Caco-2 (cell line): Measurements from ENCODE around the gene SLX4. TPM values are rescaled to one million over a fixed set of nuclear protein-coding genes. Genes with fewer than 3 reads are reported as not detected.

Experiments
- BruUV-seq: library from RNA; stranded (reverse); fragments of 400-500 nt; replicated peaks from 2 replicates; lab custom pipeline; 2021; lab: Mats Ljungman, UMichigan
- CTCF ChIA-PET: fragments of 300-600 bp; sonication (Branson Sonifier 250); formaldehyde crosslinking; loops from one replicate; lab custom pipeline; 2022; ENCODE audit warnings: antibody characterized with exemption; lab: Charles Lee
- POLR2A ChIA-PET: fragments of 300-600 bp; sonication (Branson Sonifier 250); formaldehyde crosslinking; loops from one replicate; lab custom pipeline; 2022; ENCODE audit warnings: antibody characterized with exemption; lab: Charles Lee
- DNase-seq, 2 experiments: peaks; one replicate each; pipeline versions ENCODE4 v3.0.0 to v3.0.0-alpha.2; 2020 to 2022
- H3K27me3 ChIP-seq: replicated peaks from 2 replicates; pipeline ENCODE4 v1.6.0; 2011; ENCODE audit warnings: low read length; ENCODE audit not compliant: control insufficient read depth, insufficient read depth
- H3K36me3 ChIP-seq: 2 replicates; pipeline ENCODE4 v1.5.1; 2011; ENCODE audit warnings: low read length; ENCODE audit not compliant: control insufficient read depth, insufficient read depth
- H3K4me1 ChIP-seq: fragments of 250-450 bp; sonication (Bioruptor Pico); 2 replicates; pipeline ENCODE4 v1.5.1; 2020; ENCODE audit warnings: mild to moderate bottlenecking
- H3K4me3 ChIP-seq: 2 replicates; pipeline ENCODE4 v1.5.1; 2011; ENCODE audit warnings: low read depth, mild to moderate bottlenecking, control low read depth, low read length
- H3K9me3 ChIP-seq: fragments of 250-450 bp; sonication (Bioruptor Pico); 2 replicates; pipeline ENCODE4 v1.5.1; 2020; ENCODE audit warnings: mild to moderate bottlenecking, moderate library complexity
- H3K27ac Mint-ChIP-seq: one replicate; pipeline ENCODE4 v1.8.0; 2022; ENCODE audit warnings: mixed read lengths; ENCODE audit not compliant: unreplicated experiment
- H3K27me3 Mint-ChIP-seq: one replicate; pipeline ENCODE4 v1.8.0; 2022; ENCODE audit warnings: mixed read lengths; ENCODE audit not compliant: insufficient read depth, unreplicated experiment
- H3K36me3 Mint-ChIP-seq: one replicate; pipeline ENCODE4 v1.8.0; 2022; ENCODE audit warnings: mild to moderate bottlenecking, mixed read lengths; ENCODE audit not compliant: insufficient read depth, unreplicated experiment
- H3K4me1 Mint-ChIP-seq: one replicate; pipeline ENCODE4 v1.8.0; 2022; ENCODE audit warnings: low read depth, mixed read lengths; ENCODE audit not compliant: unreplicated experiment
- H3K4me3 Mint-ChIP-seq: one replicate; pipeline ENCODE4 v1.8.0; 2022; ENCODE audit warnings: mild to moderate bottlenecking, moderate library complexity, mixed read lengths; ENCODE audit not compliant: unreplicated experiment
- H3K9me3 Mint-ChIP-seq: one replicate; pipeline ENCODE4 v1.8.0; 2022; ENCODE audit warnings: mixed read lengths; ENCODE audit not compliant: unreplicated experiment
- intact Hi-C: fragments of 100-400 bp; cut with micrococcal nuclease; formaldehyde crosslinking; loops from one replicate; pipeline ENCODE4 v1.10.0; 2022; ENCODE audit not compliant: unreplicated experiment
- total RNA-seq: library from RNA; stranded (reverse); gene quantifications from 2 replicates; pipeline ENCODE4 v1.2.3, GENCODE V29; 2022
- TF ChIP-seq, protein P1 (sequence below), 2 experiments: fragments of 200-600 bp in 1 of 2; IDR thresholded peaks; 1 replicate in 1 of 2; 2 replicates in 1 of 2; pipeline versions ENCODE4 v1.5.1 to v1.8.0; 2011 to 2022; ENCODE audit warnings: antibody characterized with exemption in 1 of 2, control low read depth in 1 of 2, inconsistent platforms in 1 of 2, low read depth in 1 of 2, low read length in 1 of 2, mild to moderate bottlenecking in 1 of 2, moderate library complexity in 1 of 2; ENCODE audit not compliant: insufficient read depth in 1 of 2, severe bottlenecking in 1 of 2, unreplicated experiment in 1 of 2

Gene SLX4
- total RNA-seq, 1 experiment from 2014 or later: 10.4 TPM

DNA sequence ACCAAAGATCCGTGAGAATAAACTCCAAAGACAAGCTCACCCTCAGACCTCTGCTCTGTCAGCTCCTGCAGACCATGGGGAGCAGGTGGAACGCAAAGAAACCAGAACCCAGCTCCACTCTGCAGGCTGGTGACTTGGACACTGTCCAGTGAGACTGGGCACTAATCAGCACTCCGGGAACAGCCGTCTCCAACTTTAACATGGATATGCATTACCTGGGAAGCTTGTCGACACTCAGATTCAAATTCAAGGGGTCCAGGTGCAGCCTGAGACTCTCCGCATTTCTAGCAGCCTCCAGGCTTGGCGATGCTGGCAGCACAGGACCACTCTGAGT lies 9.1 kb downstream of the SLX4 start:
- Mint-ChIP-seq H3K4me1 (no peaks in the 10 kb centered on the region), H3K27me3 (no peaks in the 10 kb centered on the region), H3K27ac (no peak overlapping the region), H3K4me3 (no peak overlapping the region), H3K9me3 (no peaks in the 10 kb centered on the region), H3K36me3 (peaks cover 9% of the 10 kb centered on the region)
- Histone ChIP-seq H3K36me3 (no peaks in the 10 kb centered on the region), H3K27me3 (no peaks in the 10 kb centered on the region), H3K4me3 (no peak overlapping the region), H3K4me1 (no peaks in the 10 kb centered on the region), H3K9me3 (no peaks in the 10 kb centered on the region)
- CTCF ChIA-PET: no interaction called here
- BruUV-seq: no TSS peak
- intact Hi-C loops: no loop called here
- POLR2A ChIA-PET: no interaction called here
- TF ChIP-seq, protein P1, sequence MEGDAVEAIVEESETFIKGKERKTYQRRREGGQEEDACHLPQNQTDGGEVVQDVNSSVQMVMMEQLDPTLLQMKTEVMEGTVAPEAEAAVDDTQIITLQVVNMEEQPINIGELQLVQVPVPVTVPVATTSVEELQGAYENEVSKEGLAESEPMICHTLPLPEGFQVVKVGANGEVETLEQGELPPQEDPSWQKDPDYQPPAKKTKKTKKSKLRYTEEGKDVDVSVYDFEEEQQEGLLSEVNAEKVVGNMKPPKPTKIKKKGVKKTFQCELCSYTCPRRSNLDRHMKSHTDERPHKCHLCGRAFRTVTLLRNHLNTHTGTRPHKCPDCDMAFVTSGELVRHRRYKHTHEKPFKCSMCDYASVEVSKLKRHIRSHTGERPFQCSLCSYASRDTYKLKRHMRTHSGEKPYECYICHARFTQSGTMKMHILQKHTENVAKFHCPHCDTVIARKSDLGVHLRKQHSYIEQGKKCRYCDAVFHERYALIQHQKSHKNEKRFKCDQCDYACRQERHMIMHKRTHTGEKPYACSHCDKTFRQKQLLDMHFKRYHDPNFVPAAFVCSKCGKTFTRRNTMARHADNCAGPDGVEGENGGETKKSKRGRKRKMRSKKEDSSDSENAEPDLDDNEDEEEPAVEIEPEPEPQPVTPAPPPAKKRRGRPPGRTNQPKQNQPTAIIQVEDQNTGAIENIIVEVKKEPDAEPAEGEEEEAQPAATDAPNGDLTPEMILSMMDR (IDR thresholded peaks at IDR 0.05; ENCODE audit: insufficient read depth in 1 of 2, low read depth in 1 of 2, low read length in 1 of 2, severe bottlenecking in 1 of 2, unreplicated experiment in 1 of 2): no peak
- no peak for DNase-seq

DNA sequence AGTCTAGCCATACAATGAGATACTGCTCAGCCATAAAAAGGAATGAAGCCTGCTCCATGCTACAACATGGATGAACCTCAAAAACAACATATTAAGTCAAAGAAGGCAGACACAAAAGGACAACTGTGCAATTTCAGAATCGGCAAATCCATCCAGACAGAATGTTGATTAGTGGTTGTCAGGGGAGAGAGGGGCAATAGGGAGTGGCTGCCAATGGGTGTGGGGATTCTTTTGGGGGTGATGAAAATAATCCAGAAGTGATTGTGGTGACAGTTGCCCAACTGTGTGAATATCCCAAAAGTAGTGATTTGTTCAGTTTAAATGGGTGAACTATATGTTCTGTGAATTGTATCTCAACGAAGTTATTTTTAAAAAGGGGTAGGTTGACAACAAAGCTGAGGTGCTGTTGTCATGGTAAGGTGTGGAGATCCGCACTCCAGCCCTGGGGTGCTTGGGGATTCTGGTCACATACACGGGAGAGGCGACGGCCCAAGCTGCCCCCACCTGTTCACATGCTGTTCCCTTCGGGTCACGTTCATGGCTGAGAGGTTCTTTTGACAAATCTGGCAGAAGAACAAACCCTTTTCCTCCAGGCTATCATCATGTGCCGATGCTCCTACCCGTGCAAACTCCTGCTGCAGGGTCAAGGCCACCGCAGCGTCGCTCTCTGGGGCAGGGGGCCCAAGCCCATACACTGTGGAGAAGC lies 9.6 kb downstream of the SLX4 start:
- H3K4me3 Mint-ChIP-seq: no peak overlapping the region
- intact Hi-C loops: no loop called here
- BruUV-seq: no TSS peak
- TF ChIP-seq, protein P1 (IDR thresholded peaks at IDR 0.05; ENCODE audit: insufficient read depth in 1 of 2, low read depth in 1 of 2, low read length in 1 of 2, severe bottlenecking in 1 of 2, unreplicated experiment in 1 of 2): no peak
- no peak overlapping the region for H3K27ac Mint-ChIP-seq
- Histone ChIP-seq H3K4me1 (no peaks in the 10 kb centered on the region), H3K27me3 (no peaks in the 10 kb centered on the region), H3K4me3 (no peak overlapping the region), H3K9me3 (no peaks in the 10 kb centered on the region), H3K36me3 (no peaks in the 10 kb centered on the region)
- no peaks in the 10 kb centered on the region for H3K4me1 Mint-ChIP-seq
- CTCF ChIA-PET: no interaction called here
- POLR2A ChIA-PET: no interaction called here
- peaks cover 9% of the 10 kb centered on the region for H3K36me3 Mint-ChIP-seq
- H3K9me3 Mint-ChIP-seq: no peaks in the 10 kb centered on the region
- H3K27me3 Mint-ChIP-seq: no peaks in the 10 kb centered on the region
- DNase-seq: no peak

DNA sequence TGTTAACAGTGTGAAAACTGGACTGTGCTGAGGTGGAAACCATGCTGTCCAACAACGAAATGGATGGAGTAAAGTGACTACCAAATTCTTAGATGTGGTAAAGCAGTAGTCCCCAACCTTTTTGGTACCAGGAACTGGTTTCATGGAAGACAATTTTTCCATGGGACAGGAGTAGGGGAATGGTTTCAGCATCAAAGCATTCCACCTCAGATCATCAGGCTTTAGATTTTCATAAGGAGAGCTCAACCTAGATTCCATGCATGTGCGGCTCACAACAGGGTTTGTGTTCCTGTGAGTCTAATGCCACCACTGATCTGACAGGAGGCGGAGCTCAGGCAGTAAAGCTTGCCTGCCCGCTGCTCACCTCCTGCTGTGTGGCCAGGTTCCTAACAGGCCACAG lies 11.5 kb downstream of the SLX4 start:
- H3K36me3 Mint-ChIP-seq: peaks cover 9% of the 10 kb centered on the region
- H3K4me3 Mint-ChIP-seq: no peak overlapping the region
- no peaks in the 10 kb centered on the region for H3K9me3 Mint-ChIP-seq
- Histone ChIP-seq H3K4me3 (no peak overlapping the region), H3K9me3 (no peaks in the 10 kb centered on the region), H3K36me3 (no peaks in the 10 kb centered on the region), H3K27me3 (no peaks in the 10 kb centered on the region), H3K4me1 (no peaks in the 10 kb centered on the region)
- no peak for DNase-seq
- no peak overlapping the region for H3K27ac Mint-ChIP-seq
- CTCF ChIA-PET: no interaction called here
- TF ChIP-seq, protein P1 (IDR thresholded peaks at IDR 0.05; ENCODE audit: insufficient read depth in 1 of 2, low read depth in 1 of 2, low read length in 1 of 2, severe bottlenecking in 1 of 2, unreplicated experiment in 1 of 2): no peak
- no TSS peak for BruUV-seq
- no peaks in the 10 kb centered on the region for H3K4me1 Mint-ChIP-seq
- intact Hi-C loops: no loop called here
- POLR2A ChIA-PET: no interaction called here
- H3K27me3 Mint-ChIP-seq: no peaks in the 10 kb centered on the region
